KMS-11 (cell line): ENCODE measurements around the gene SPAG5.

ENCODE experiments used
- H2AFZ ChIP-seq: fragments of 200-600 bp; sonication (generic); 2 replicates; pipeline ENCODE4 v1.6.1; 2016; ENCODE audit warnings: antibody characterized with exemption, mixed run types, low read depth
- H3K27ac ChIP-seq: fragments of 200-600 bp; sonication (generic); 2 replicates; pipeline ENCODE4 v1.6.1; 2016; ENCODE audit warnings: mild to moderate bottlenecking, mixed run types
- H3K27me3 ChIP-seq: fragments of 200-600 bp; sonication (generic); 2 replicates; pipeline ENCODE4 v1.6.1; 2017; ENCODE audit warnings: mild to moderate bottlenecking, low read depth, mixed run types, moderate library complexity; ENCODE audit not compliant: insufficient read depth
- H3K36me3 ChIP-seq: fragments of 200-600 bp; sonication (generic); 2 replicates; pipeline ENCODE4 v1.6.1; 2017; ENCODE audit warnings: mild to moderate bottlenecking, mixed run types; ENCODE audit not compliant: insufficient read depth
- H3K4me1 ChIP-seq: fragments of 200-600 bp; sonication (generic); 2 replicates; pipeline ENCODE4 v1.6.1; 2016; ENCODE audit warnings: mild to moderate bottlenecking, low read depth, mixed run types; ENCODE audit not compliant: poor library complexity, severe bottlenecking
- H3K4me2 ChIP-seq: fragments of 200-600 bp; sonication (generic); 2 replicates; pipeline ENCODE4 v1.7.0; 2016; ENCODE audit warnings: mild to moderate bottlenecking, mixed run types
- H3K4me3 ChIP-seq: fragments of 200-600 bp; sonication (generic); IDR thresholded peaks from 2 replicates; pipeline ENCODE4 v1.6.1; 2017; ENCODE audit warnings: low read depth, low read length, mixed read lengths; ENCODE audit not compliant: insufficient read depth
- H3K79me2 ChIP-seq: fragments of 200-600 bp; sonication (generic); 2 replicates; pipeline ENCODE4 v1.6.1; 2016; ENCODE audit warnings: low read depth, mixed run types; ENCODE audit not compliant: insufficient read depth
- H3K9ac ChIP-seq: fragments of 200-600 bp; sonication (generic); 2 replicates; pipeline ENCODE4 v1.6.1; 2016; ENCODE audit warnings: mild to moderate bottlenecking, mixed run types
- H4K20me1 ChIP-seq: fragments of 200-600 bp; sonication (generic); 2 replicates; pipeline ENCODE4 v1.6.1; 2016; ENCODE audit warnings: mild to moderate bottlenecking, mixed run types; ENCODE audit not compliant: insufficient read depth
- CTCF ChIP-seq: fragments of 200-600 bp; sonication (generic); conservative IDR thresholded peaks from 2 replicates; pipeline ENCODE4 v1.6.1; 2017; ENCODE audit warnings: low read depth, mild to moderate bottlenecking, antibody characterized with exemption, low read length, moderate library complexity, mixed read lengths

Gene SPAG5

GRCh38 chr17:28585851-28586250 is 13.0 kb downstream of the SPAG5 start:
- no peaks in the 10 kb centered on the region for H3K27me3 ChIP-seq
- H3K27ac ChIP-seq, result no peak overlapping the region
- H4K20me1 ChIP-seq, result no peaks in the 10 kb centered on the region; the same call in 1 of the 2 replicates
- no peak for TF ChIP-seq CTCF
- H3K36me3 ChIP-seq, result peaks cover 36% of the 10 kb centered on the region; the same call in 1 of the 2 replicates
- H3K4me1 ChIP-seq, result no peaks in the 10 kb centered on the region
- no peak overlapping the region for H3K4me2 ChIP-seq
- H3K9ac ChIP-seq, result no peak overlapping the region
- no peak overlapping the region for H3K4me3 ChIP-seq
- no peak overlapping the region for H2AFZ ChIP-seq
- no peaks in the 10 kb centered on the region for H3K79me2 ChIP-seq

- Histone ChIP-seq H4K20me1 (no peaks in the 10 kb centered on the region), H3K27me3 (no peaks in the 10 kb centered on the region), H3K9ac (no peak overlapping the region), H3K4me1 (no peaks in the 10 kb centered on the region), H2AFZ (no peak overlapping the region), H3K79me2 (no peaks in the 10 kb centered on the region), H3K36me3 (peaks cover 28% of the 10 kb centered on the region; the same call in 1 of the 2 replicates), H3K4me3 (no peak overlapping the region), H3K4me2 (no peak overlapping the region), H3K27ac (no peak overlapping the region)
- no peak for TF ChIP-seq CTCF
These were observed 14.4 kb downstream of the SPAG5 start for GRCh38 chr17:28584434-28584833.

GRCh38 chr17:28582513-28582912 is 16.3 kb downstream of the SPAG5 start:
- Histone ChIP-seq H3K79me2 (no peaks in the 10 kb centered on the region), H3K4me2 (no peak overlapping the region), H3K27ac (no peak overlapping the region), H3K27me3 (no peaks in the 10 kb centered on the region), H4K20me1 (no peaks in the 10 kb centered on the region), H3K36me3 (peaks cover 18% of the 10 kb centered on the region; the same call in 1 of the 2 replicates), H3K4me3 (no peak overlapping the region), H3K9ac (no peak overlapping the region), H2AFZ (no peak overlapping the region), H3K4me1 (peaks cover 2% of the 10 kb centered on the region)
- TF ChIP-seq CTCF, result no peak

GRCh38 chr17:28580959-28581358 is 17.9 kb downstream of the SPAG5 start:
- no peak for TF ChIP-seq CTCF
- H3K4me2 ChIP-seq, result no peak overlapping the region
- no peak overlapping the region for H3K4me3 ChIP-seq
- H3K4me1 ChIP-seq, result peaks cover 9% of the 10 kb centered on the region
- H3K27ac ChIP-seq, result no peak overlapping the region; the same call in 1 of the 2 replicates
- H3K79me2 ChIP-seq, result no peaks in the 10 kb centered on the region
- no peaks in the 10 kb centered on the region for H3K27me3 ChIP-seq
- no peak overlapping the region for H2AFZ ChIP-seq
- H3K9ac ChIP-seq, result no peak overlapping the region
- no peaks in the 10 kb centered on the region for H4K20me1 ChIP-seq
- peaks cover 14% of the 10 kb centered on the region; the same call in 1 of the 2 replicates for H3K36me3 ChIP-seq
